ENCODE data around the gene B4GALNT2. TPM values are rescaled to one million over a fixed set of nuclear protein-coding genes. Genes with fewer than 3 reads are reported as not detected.
A peak's percentile ranks its signal among the peaks of the same experiment; 100 is the strongest.

Gene B4GALNT2
- total and polyA plus RNA-seq, 8 donors: 1.1 to 41.7 (median 2.2) TPM; not detected in 1

DNA sequence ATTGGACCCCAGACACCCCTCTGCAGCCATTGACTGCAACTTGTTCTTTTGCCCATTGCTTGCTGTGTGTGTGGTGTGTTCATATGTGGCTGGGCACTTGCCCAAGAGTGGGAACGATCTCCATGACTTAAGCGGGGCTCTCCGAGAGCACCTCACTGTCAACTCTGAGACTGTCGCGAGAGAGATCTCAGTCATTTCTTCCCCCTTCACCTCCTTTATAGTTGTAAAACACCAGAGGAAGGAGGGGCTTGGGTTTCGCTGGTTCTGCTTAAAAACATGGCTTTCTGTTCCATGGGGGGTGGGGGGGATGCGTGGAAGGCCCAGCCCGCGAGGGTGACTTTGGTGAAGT, 90.6 kb downstream of the B4GALNT2 start:
- 12 to 21% (median 18%) methylated on average over 8 to 9 of the region's 9 CpGs for WGBS, 5 donors
- intact Hi-C loops (cut with DNase I; ENCODE audit: low total_unique reads): loop anchor here (10.0 kb wide), 1 partner anchor 58 kb away; no protein-coding TSS in a partner anchor
- H3K4me3 ChIP-seq: peak overlapping the region in 1 of 4 donors; percentile 39
- DNase-seq: no peak
- no peaks in the 10 kb centered on the region for H3K9me3 ChIP-seq
- peaks cover 0 to 4% (median 0%) of the 10 kb centered on the region in 4 donors for H3K36me3 ChIP-seq
- H3K4me1 ChIP-seq: peaks cover 16 to 58% (median 32%) of the 10 kb centered on the region in 4 donors
- TF ChIP-seq EP300 (IDR thresholded peaks at IDR 0.05) (no peak), POLR2A (IDR thresholded peaks at IDR 0.05) (no peak), POLR2AphosphoS5 (IDR thresholded peaks at IDR 0.05) (no peak)
- TF ChIP-seq, protein P1, sequence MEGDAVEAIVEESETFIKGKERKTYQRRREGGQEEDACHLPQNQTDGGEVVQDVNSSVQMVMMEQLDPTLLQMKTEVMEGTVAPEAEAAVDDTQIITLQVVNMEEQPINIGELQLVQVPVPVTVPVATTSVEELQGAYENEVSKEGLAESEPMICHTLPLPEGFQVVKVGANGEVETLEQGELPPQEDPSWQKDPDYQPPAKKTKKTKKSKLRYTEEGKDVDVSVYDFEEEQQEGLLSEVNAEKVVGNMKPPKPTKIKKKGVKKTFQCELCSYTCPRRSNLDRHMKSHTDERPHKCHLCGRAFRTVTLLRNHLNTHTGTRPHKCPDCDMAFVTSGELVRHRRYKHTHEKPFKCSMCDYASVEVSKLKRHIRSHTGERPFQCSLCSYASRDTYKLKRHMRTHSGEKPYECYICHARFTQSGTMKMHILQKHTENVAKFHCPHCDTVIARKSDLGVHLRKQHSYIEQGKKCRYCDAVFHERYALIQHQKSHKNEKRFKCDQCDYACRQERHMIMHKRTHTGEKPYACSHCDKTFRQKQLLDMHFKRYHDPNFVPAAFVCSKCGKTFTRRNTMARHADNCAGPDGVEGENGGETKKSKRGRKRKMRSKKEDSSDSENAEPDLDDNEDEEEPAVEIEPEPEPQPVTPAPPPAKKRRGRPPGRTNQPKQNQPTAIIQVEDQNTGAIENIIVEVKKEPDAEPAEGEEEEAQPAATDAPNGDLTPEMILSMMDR (IDR thresholded peaks at IDR 0.05): no peak
- no peak overlapping the region for H3K27ac ChIP-seq
- H3K27me3 ChIP-seq: peaks cover 15 to 99% (median 54%) of the 10 kb centered on the region in 3 donors

GRCh38 chr17:49223517-49224197, 91.1 kb downstream of the B4GALNT2 start:
- peaks cover 15 to 96% (median 57%) of the 10 kb centered on the region in 3 donors for H3K27me3 ChIP-seq
- peak; percentile 57 to 68 for DNase-seq
- no peak overlapping the region for H3K27ac ChIP-seq
- 2 to 6% (median 4%) methylated on average over 21 to 31 of the region's 31 CpGs for WGBS, 5 donors
- intact Hi-C loops (cut with DNase I; ENCODE audit: low total_unique reads): loop anchor here (10.0 kb wide), 1 partner anchor 59 kb away; no protein-coding TSS in a partner anchor
- H3K36me3 ChIP-seq: peaks cover 0 to 4% (median 0%) of the 10 kb centered on the region in 4 donors
- H3K9me3 ChIP-seq: no peaks in the 10 kb centered on the region
- peak overlapping the region; percentile 19 to 39 (median 24) for H3K4me3 ChIP-seq
- peaks cover 16 to 53% (median 32%) of the 10 kb centered on the region in 4 donors for H3K4me1 ChIP-seq
- TF ChIP-seq, protein P1 (IDR thresholded peaks at IDR 0.05): peak in 5 of 7 experiments; percentile 58 to 84 (median 79)
- no peak for TF ChIP-seq POLR2A (IDR thresholded peaks at IDR 0.05)
- TF ChIP-seq EP300 (IDR thresholded peaks at IDR 0.05): no peak

DNA sequence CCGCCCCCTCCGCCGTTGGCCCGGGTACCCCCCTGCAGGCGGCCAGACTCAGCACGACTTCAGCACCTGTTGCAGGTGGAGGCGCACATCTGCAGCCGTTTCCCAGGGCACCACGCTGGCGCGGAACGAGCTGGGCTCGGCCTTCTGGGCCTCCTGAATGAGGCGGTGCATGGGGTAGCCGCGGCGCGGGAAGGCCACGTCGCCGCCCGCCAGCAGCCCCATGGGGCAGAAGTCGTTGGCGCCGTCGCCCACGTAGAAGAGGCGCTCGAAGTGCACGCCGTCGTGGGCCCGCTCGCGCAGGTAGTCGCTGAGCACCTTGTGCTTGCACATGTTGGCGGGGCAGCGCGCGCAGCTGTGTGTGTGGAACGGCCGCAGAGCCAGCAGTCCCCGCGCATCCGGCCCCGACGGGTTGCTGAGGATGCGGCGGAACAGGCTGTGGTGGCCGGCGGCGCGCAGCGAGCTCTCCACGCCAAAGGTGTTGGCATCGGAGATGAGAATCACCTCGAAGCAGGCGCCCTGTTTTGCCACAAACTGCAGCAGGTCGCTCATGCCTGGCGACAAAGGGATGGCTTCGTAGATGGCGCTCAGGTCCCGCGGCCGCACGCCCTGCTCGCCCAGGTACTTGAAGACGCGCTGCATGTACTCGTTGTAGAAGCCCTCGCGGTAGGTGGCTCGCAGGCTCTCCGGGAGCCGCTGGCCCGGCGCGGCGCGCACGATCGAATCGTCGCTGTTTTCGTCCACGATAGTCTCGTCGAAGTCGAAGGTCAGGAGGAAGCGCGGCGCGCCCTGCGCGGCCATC, 91.8 kb downstream of the B4GALNT2 start:
- Histone ChIP-seq H3K4me1 (peaks cover 16 to 45% (median 27%) of the 10 kb centered on the region in 4 donors), H3K27me3 (peaks cover 15 to 96% (median 63%) of the 10 kb centered on the region in 3 donors), H3K36me3 (peaks cover 0 to 4% (median 0%) of the 10 kb centered on the region in 4 donors), H3K9me3 (no peaks in the 10 kb centered on the region), H3K4me3 (peak overlapping the region; percentile 19 to 39 (median 24)), H3K27ac (peak overlapping the region in 1 of 5 donors; percentile 13)
- peak; percentile 46 to 62 for DNase-seq
- 1 to 3% (median 2%) methylated on average over 34 to 95 of the region's 95 CpGs for WGBS, 5 donors
- TF ChIP-seq, protein P1 (IDR thresholded peaks at IDR 0.05): no peak
- TF ChIP-seq EP300 (IDR thresholded peaks at IDR 0.05) (no peak), POLR2AphosphoS5 (IDR thresholded peaks at IDR 0.05) (no peak), POLR2A (IDR thresholded peaks at IDR 0.05) (no peak)
- intact Hi-C loops (cut with DNase I; ENCODE audit: low total_unique reads): loop anchor here (10.0 kb wide), 1 partner anchor 60 kb away; no protein-coding TSS in a partner anchor

DNA sequence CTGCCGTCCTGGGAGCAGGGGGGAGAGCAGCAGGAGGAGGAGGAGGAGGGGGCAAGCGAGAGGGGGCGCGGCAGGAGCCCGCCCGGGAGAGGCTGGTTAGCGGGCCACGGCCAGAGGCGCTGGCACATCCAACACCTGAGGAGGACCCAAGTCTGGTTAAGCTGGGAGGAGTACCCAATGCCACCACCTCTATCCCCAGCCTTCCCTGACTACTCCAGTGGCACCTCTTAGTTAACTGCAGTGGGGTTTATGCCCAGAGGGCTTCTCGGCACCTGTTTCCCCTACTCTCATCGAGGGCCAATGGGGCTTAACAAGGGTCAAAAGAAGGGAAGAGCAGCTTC, 92.4 kb downstream of the B4GALNT2 start:
- H3K36me3 ChIP-seq: peaks cover 0 to 2% (median 0%) of the 10 kb centered on the region in 4 donors
- peaks cover 19 to 43% (median 26%) of the 10 kb centered on the region in 4 donors for H3K4me1 ChIP-seq
- peak overlapping the region in 1 of 5 donors; percentile 13 for H3K27ac ChIP-seq
- peak overlapping the region in 3 of 4 donors; percentile 19 to 39 (median 24) for H3K4me3 ChIP-seq
- H3K27me3 ChIP-seq: peaks cover 11 to 96% (median 60%) of the 10 kb centered on the region in 3 donors
- no peak for TF ChIP-seq POLR2A (IDR thresholded peaks at IDR 0.05)
- no peak for TF ChIP-seq EP300 (IDR thresholded peaks at IDR 0.05)
- TF ChIP-seq, protein P1 (IDR thresholded peaks at IDR 0.05): no peak
- no peak for TF ChIP-seq POLR2AphosphoS5 (IDR thresholded peaks at IDR 0.05)
- WGBS, 5 donors: 19 to 32% (median 22%) methylated on average over 7 to 11 of the region's 11 CpGs
- intact Hi-C loops (cut with DNase I; ENCODE audit: low total_unique reads): loop anchor here (5.0 to 10.0 kb wide), 2 partner anchors 43 to 60 kb away; no protein-coding TSS in a partner anchor
- H3K9me3 ChIP-seq: no peaks in the 10 kb centered on the region
- no peak for DNase-seq
